Measurements from ENCODE around the gene UBE2N.
A peak's percentile ranks its signal among the peaks of the same experiment; 100 is the strongest.

Gene UBE2N

GRCh38 chr12:93441617-93442410 lies at the start of gene UBE2N:
Gene UBE2N (minus strand): TSS chr12:93441947. CDS start chr12:93441884, 63 bp downstream.
- TF ChIP-seq TAF1 (IDR thresholded peaks at IDR 0.05; ENCODE audit: low read depth) (peak; percentile 83), REST (IDR thresholded peaks at IDR 0.05; ENCODE audit: low read depth) (no peak), ZBTB7A (IDR thresholded peaks at IDR 0.05; ENCODE audit: low read depth) (no peak), CREB1 (IDR thresholded peaks at IDR 0.05; ENCODE audit: low read depth) (peak; percentile 57; the same call in 1 of the 2 replicates), NFIC (IDR thresholded peaks at IDR 0.05) (no peak), YY1 (IDR thresholded peaks at IDR 0.05; ENCODE audit: low read depth) (peak; percentile 86), TCF12 (IDR thresholded peaks at IDR 0.05; ENCODE audit: low read depth) (peak; percentile 18; the same call in 1 of the 2 replicates), EGR1 (IDR thresholded peaks at IDR 0.05) (0 out of 2 replicates have a peak, but pooled peaks have one; percentile 4), MAX (IDR thresholded peaks at IDR 0.05) (peak; percentile 67)

DNA sequence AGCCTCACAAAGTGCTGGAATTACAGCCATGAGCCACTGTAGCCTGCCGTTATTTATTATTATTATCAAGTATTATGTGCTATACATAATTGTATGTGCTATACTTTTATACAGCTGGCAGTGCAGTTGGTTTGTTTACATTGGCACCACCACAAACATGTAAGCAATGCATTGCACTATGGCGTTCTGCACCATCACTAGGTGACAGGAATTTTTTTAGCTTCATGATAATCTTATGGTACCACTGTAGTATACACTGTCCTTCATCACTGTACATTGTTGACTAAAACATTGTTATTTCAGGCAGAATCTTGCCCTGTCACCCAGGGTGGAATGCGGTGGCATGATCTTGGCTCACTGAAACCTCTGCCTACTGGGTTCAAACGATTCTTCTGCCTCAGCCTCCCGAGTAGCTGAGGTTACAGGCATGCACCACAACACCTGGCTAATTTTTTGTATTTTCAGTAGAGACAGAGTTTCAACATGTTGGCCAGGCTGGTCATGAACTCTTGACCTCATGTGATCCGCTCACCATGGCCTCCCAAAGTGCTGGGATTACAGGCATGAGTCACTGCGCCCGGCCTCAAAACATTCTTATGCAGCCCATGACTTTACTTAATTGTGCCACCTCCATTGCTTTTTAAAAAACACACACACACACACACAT lies 42.7 kb upstream of the UBE2N start:
- TF ChIP-seq ZBTB7A (IDR thresholded peaks at IDR 0.05; ENCODE audit: low read depth) = no peak

GRCh38 chr12:93483151-93483807 lies 41.5 kb upstream of the UBE2N start:
- no peak for TF ChIP-seq NFIC (IDR thresholded peaks at IDR 0.05)
- no peak for TF ChIP-seq ZBTB7A (IDR thresholded peaks at IDR 0.05; ENCODE audit: low read depth)
- TF ChIP-seq EGR1 (IDR thresholded peaks at IDR 0.05) = no peak
- TF ChIP-seq CREB1 (IDR thresholded peaks at IDR 0.05; ENCODE audit: low read depth) = no peak
- TF ChIP-seq RAD21 (IDR thresholded peaks at IDR 0.05; ENCODE audit: low read depth) = no peak
- TF ChIP-seq REST (IDR thresholded peaks at IDR 0.05; ENCODE audit: low read depth) = no peak
- no peak for TF ChIP-seq TEAD4 (IDR thresholded peaks at IDR 0.05)
- no peak for TF ChIP-seq TAF1 (IDR thresholded peaks at IDR 0.05; ENCODE audit: low read depth)
- TF ChIP-seq FOXM1 (IDR thresholded peaks at IDR 0.05; ENCODE audit: borderline replicate concordance, low read depth) = no peak
- TF ChIP-seq, protein P1, sequence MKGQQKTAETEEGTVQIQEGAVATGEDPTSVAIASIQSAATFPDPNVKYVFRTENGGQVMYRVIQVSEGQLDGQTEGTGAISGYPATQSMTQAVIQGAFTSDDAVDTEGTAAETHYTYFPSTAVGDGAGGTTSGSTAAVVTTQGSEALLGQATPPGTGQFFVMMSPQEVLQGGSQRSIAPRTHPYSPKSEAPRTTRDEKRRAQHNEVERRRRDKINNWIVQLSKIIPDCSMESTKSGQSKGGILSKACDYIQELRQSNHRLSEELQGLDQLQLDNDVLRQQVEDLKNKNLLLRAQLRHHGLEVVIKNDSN (IDR thresholded peaks at IDR 0.05) = no peak
- TF ChIP-seq MAX (IDR thresholded peaks at IDR 0.05) = no peak
- no peak for TF ChIP-seq YY1 (IDR thresholded peaks at IDR 0.05; ENCODE audit: low read depth)
- TF ChIP-seq CEBPB (IDR thresholded peaks at IDR 0.05) = no peak

- TF ChIP-seq, protein P1 (IDR thresholded peaks at IDR 0.05) = no peak
- no peak for TF ChIP-seq REST (IDR thresholded peaks at IDR 0.05; ENCODE audit: low read depth)
- TF ChIP-seq YY1 (IDR thresholded peaks at IDR 0.05; ENCODE audit: low read depth) = no peak
- TF ChIP-seq EGR1 (IDR thresholded peaks at IDR 0.05) = no peak
- no peak for TF ChIP-seq EP300 (IDR thresholded peaks at IDR 0.05; ENCODE audit: borderline replicate concordance)
- TF ChIP-seq TEAD4 (IDR thresholded peaks at IDR 0.05) = no peak
- no peak for TF ChIP-seq TCF12 (IDR thresholded peaks at IDR 0.05; ENCODE audit: low read depth)
- TF ChIP-seq TAF1 (IDR thresholded peaks at IDR 0.05; ENCODE audit: low read depth) = no peak
- TF ChIP-seq FOXM1 (IDR thresholded peaks at IDR 0.05; ENCODE audit: borderline replicate concordance, low read depth) = no peak
- no peak for TF ChIP-seq RAD21 (IDR thresholded peaks at IDR 0.05; ENCODE audit: low read depth)
- TF ChIP-seq NFIC (IDR thresholded peaks at IDR 0.05) = no peak
- no peak for TF ChIP-seq CEBPB (IDR thresholded peaks at IDR 0.05)
- no peak for TF ChIP-seq MAX (IDR thresholded peaks at IDR 0.05)
Observed at GRCh38 chr12:93482721-93483120, 41.0 kb upstream of the UBE2N start.
